Effector CD4-positive, alpha-beta T cell (primary cell): ENCODE measurements around the gene B3GALT5.

Source experiments
- DNase-seq: peaks from one replicate; pipeline ENCODE4 v3.0.0-alpha.2; 2020

B3GALT5 gene

DNA sequence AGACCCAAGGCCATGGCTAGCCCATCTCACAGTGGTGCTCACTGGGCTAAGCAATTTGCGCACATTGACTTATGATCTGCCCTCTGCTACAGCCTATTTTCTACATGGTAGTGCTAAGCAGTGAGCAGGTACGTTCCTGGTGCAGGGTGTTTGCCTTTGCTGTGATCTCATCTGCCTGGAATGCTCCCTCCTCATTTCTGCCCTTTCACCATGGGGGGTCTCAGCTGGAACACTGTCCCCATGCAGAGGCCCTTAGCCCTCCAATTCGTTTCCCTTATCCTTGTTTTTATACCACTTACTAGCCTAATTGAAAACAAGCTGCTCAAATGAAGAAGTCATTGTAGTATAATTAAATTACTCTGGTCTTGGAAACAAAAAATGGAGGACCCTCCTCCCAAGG, 2.0 kb upstream of the B3GALT5 start:
- no peak for DNase-seq

DNA sequence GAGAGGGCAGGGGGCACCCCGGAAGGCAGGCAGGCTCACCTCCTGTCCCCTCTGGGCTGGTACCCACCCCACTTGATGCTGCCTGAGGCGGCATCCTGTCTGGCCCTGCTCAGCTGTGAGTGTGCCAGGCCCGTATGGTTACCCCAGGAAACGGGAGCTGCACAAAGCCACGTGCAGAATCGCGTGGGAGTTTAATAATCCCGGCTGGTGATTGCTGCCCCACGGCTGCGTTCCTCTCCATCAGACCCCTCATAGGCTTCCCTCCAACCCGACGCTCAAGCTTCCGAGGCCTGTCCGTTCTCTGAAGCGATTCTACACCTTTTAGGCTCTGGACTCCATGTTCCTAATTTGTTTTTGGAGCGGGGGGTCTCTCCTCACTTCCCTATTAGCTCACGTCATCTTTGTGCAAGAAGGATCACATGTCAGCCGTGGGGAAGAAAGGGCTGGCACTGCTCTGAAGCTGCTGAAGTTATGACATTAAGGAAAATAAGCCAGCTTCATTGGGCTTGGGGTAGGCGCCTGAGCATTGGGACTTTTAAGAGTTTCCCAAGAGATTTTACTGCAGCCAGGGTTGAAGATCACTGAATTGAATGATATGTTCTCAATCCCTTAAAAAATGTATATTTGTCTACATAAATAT, 1.1 kb upstream of the B3GALT5 start:
- DNase-seq: no peak

DNA sequence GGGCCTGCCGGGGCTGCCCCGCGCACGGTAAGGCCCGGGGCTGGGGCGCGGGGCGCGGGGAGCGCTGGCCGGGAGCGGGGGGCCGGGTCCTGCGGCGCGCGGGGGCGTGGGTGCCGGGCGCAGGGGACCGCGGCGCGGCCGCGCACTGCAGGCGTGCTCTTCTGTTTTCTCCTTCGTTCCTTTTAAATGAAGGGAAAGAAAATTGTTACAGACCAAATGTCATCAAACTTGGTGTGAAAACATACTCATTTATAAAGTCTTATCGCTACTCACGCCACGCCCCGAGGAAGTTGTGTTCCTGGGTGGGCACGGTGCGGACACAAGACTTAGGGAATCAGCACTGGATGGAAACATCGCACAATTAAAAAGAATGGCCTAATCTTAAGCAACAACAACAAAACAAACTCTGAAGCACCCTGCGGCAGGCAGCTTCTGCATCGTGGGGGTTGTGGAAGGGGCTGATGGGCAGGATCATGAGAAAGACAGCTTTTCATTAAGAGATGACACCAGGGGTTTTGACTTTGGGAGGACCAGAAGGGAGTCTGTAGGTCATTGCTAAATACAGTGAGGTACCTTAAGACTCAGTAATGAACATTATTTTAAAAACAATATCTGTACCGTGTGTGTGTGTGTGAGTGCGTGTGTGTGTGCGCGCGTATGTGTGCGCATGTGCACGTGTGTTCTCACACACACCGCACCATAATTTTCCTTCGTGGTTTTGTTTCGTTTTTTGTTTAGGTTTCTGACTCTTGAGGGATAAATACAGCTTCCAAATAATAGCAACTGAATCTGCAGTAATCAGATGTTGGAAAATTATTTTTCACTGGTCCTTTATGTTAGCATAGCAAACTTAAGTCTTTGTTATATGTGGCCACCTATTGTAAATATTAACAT, 548 bp downstream of the B3GALT5 start:
- DNase-seq: no peak

DNA sequence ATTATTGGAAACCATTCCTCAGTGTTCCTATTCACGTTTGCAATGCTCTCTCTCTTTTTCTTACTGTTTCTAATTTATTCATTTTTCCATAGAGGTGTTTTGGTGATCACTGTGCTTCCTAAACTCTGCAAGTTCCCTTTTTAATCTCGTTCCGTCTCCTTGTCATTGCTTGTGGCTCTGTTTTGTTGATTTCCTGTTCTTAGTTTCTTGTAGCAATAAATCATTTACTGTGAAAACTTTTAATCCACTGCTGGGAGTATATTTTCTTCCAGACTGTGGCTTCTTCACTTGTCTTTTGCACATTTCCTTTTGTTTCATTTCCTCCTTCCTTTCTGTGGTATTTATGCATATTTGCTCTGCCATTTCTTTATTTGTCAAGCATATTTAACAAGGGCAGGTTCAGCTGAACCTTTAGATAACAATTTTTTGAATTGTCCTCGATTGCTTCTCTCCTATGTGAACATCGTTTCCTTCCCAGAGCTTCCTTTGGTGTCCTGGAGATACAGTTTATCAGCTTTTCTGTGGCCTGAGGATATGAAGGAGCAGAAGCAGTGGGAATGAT, 3.6 kb downstream of the B3GALT5 start:
- DNase-seq: no peak

DNA sequence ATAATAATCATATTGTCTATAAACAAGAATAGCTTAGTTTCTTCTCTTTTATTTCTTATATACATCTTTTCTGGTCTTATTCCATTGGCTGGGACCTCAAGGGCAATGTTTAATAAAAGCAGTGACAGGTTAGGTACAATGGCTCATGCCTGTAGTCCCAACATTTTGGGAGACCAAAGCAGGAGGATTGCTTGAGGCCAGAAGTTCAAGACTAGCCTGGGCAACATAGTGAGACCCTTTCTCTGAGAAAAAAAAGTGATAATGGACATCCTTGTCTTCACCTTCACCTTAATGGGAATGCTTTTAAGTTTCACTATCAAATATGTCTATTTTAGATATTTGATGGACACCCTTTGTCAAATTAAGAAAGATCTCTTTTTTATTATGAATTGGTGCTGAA, 8.1 kb downstream of the B3GALT5 start:
- no peak for DNase-seq

DNA sequence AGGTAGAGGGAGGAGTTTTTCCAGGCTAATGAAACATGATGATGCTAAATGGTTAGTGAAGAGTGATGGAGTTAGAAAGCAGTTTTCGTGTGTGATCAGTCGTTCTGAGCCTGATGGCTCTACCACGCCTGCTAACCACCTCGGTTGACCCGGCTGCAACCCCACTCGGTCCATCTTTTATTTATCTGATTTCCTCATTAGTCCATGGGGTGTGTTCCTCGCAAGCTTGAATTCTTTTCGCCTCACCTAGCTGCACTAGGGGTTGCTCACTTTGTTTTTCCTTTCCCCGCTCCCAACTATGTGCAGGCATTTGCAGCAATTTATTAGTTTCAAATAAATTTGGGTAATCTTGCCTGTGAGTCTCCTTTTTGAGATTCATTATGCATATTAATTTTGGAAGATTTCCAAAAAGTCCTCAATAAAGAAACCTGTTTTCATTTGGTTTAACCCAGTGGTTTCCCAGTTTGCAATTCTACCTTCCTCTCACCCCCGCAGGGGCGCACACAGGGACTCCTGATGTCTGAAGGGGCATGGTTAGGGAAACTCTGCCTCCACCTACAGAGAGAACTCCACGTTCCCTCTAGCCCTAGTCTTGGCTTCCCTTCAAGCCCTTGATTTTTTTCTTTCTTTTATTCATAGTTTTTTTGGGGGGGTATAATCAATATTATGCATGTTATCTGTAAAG, 12.6 kb downstream of the B3GALT5 start:
- no peak for DNase-seq

DNA sequence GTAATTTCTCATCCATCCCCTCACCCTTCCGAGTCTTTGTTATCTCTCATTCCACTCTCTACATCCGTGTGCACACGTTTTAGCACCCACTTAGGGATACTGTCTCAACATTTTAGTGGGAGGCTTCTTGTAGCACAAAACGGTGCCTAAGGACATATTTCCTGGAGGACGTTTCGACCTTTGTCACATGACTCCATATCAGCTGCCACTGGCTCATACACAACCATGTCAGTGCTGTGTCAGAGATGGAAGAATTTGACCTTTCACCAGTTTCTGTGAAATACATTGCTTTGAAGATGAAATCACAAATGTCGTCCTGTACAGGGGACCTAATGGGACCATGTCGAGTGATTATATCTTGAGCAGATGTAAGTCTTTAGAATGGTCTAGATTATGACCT, 15.6 kb downstream of the B3GALT5 start:
- no peak for DNase-seq

DNA sequence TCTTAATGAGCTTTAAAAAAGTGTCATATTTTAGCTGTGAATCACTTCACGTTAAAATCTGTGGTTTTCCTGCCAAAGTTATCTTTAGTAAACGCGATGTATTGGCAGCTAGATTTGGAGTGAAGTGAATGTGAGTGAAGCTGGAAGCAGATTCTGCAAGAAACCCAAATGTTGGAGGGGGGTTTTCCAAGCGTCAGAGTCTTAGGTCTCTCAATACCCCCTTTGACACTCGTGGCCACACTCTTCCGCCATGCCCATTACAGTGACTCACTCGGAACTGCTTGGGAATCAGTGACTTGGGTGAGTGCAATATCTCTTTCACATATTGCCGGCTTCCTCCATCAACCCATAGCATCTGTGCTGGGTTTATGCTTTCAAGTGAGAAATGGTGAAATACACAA, 17.5 kb downstream of the B3GALT5 start:
- DNase-seq: no peak

DNA sequence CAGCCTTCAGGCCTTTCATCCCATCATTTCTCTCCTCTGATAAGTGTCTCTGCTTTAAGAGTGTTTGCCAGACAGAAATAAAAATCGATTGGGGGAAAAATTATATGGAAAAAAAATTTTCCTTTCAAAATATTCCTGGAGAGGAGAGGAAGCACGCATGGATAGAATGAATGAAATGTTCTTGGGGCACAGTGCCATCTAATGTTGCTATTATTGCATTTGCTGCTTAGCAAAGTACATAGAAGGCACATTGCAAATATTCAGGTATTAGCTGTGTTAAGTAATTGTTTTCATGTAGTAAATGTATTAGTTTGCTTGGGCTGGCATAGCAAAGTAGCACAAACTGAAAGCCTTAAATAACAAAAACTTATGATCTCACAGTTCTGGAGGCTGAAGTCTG, 18.1 kb downstream of the B3GALT5 start:
- DNase-seq: no peak

DNA sequence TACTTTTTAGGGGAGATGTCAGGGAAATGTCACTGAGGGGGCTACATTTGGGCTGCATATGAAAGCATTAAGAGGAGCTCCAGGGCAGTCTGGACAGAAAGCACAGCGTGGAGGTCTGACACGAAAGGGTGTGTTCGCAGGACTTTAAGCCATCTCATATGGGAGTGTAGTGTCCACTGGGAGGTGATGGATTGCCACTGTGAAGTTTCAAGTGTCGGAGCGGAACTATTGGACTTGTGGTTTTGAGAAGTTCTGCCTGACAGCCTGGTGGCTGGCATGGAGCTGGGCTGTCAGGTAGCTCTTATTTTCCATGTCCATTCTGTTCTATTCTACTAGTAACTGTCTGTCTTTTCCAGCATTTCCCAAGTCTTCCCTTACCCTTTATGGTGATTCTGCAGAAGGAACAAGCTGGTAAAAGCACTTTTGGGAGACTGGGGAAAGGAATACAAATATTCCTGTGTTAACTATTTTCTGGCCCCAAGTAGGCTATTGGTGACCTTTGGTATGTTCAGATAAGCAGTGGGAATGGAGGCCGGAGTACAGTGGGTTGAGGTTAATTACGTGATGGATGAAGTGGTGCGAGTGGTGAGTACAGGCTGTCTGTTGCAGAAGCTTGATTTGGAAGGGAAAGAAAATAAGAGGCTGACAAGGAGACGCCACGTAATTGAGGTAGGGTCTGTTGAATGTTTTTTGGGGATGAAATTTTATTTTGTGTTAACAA, 19.3 kb downstream of the B3GALT5 start:
- DNase-seq: no peak

DNA sequence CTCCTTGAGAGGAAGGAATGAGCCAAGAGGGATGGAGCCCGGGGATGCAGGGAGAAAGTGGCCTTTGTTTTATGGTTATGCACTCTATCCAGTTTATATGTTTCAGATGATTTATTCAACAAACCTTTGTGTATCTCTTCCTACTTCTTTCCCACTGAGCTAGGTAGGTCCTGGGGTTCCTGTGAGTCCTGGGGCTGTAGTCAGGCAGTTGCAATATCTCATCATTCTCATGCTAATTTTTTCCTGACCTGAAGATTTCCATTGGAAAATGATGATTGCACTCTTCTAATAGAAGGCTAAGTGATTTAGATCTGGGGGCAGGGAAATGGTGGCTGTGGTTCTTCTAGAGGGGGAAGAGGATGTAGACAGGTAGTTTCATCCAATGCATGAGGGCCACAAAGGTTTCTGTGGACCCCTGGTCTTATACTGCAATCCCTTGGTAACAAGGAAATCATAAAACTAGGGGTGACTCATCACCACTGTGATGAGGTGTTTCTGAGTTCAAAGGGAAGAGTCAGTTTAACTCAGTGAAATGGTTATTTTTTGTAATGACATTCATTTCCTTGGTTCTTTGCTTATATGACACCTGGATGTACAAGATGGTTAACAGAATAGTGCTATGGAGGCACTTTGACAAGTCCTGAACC, 20.2 kb downstream of the B3GALT5 start:
- DNase-seq: no peak

DNA sequence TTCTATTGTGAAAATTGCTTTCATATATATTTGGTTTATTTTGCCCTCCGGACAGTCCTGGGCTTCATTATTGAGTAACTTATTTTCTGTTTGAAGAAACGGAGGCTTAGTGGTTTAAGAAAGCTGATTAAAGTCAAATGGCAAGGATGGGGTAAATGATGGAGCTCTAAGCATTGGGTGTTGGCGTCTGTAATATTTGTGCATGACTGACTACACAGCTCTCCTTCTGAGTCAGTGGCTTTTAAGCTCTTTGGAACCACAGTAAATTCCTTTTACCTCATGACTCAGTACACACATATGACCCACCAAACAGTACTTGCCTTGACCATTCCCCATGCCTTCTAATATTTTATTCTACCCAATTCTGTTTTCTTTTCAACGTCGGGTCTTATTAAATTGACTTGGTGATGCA, 21.0 kb downstream of the B3GALT5 start:
- no peak for DNase-seq

DNA sequence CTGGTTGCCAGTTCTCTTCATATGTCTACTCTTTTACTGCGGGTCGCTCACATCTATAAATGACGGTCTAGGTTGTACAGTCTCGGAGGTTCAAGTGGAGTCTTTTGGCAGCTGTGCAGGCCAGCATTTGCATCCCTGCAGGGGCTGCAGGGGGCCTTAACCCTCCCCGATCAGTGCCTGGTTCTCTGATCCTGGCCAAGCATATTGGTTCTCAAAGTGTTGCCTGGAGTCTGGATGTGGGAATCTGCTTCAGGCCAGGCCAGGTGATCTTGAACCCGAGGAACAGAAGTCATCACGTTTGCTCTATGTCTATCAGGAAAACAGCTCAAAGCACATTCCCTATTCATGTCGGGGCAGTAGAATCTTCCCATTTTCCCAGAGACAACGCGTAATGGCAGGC, 21.8 kb downstream of the B3GALT5 start:
- DNase-seq: no peak

DNA sequence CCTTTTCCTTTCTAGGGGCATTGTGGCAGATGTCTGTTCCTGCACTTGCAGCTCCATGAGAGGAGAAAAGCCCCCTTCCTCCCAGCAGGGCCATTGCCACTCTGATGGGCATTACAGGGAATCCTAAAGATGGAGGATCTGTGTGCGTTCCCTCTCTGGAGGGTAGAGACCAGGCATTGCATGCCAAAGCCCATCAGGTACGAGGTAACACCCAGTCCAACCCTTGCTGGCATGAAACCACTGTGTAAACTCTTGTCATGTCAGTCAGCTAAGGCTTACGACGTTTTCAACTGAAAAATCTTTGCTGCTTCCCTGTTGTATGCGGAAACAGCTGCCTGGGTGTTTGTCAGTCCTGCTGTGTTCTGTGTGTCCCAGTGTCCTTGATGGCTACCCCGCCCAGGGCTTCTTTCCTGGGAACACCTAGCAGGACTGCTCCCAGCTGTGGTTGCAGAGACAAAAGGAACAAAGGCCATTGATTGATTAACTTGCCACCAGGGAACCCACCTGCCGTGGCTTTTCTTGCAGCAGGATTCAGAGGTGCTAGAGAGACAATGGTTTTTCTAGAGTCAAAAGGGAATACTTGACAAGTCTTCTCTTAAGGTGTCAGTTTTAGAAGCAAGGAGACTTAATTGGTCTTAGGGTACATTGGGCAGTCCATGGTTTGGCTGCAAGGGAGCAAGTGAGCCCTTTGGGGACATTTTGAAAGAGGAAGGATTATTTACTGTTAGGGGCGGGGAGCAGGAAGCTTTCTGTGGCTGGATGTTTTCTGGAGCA, 24.6 kb downstream of the B3GALT5 start:
- DNase-seq: no peak

DNA sequence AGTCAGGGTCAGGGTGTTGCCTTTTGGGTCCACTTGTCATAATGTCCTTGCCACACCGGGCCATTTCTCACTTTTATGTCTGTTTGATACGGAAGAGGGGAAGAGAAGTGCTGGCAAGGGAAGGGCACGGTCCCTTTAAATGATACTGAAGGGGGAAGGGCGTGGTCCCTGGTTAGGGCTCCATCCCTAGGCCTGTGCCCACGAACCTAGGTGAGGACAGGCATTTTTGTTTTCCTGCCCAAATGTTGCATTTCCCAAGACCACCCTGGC, 25.2 kb downstream of the B3GALT5 start:
- DNase-seq: no peak

DNA sequence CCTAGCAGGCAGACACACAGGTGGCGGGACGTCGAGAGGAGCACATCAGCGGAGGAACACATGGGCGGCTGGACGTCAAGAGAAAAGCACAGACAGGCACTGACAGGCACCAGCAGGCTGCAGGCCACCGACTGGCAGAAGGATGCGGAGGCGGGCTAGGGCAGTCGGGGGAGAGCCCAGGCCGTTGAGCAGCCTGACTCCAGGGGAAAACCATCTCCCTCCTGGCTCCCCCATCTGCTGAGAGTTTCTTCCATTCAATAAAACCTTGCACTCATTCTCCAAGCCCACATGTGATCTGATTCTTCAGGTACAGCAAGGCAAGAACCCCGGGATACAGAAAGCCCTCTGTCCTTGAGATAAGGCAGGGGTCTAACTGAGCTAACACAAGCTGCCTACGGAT, 25.5 kb downstream of the B3GALT5 start:
- no peak for DNase-seq

DNA sequence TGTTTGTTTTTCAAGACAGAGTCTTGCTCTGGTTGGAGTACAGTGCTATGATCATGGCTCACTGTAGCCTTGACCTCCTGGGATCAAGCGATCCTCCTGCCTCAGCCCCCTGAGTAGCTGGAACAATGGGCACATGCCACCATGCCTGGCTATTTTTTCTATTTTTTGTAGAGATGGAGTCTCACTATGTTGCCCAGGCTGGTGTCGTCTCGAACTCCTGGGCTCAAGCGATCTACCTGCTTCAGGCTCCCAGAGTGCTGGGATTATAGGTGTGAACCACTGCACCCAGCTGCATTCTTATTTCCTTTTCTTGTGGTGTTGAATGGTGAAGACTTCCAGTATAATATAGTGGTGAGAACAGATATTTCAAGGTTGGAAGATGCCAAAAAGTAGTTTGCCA, 28.0 kb downstream of the B3GALT5 start:
- no peak for DNase-seq

DNA sequence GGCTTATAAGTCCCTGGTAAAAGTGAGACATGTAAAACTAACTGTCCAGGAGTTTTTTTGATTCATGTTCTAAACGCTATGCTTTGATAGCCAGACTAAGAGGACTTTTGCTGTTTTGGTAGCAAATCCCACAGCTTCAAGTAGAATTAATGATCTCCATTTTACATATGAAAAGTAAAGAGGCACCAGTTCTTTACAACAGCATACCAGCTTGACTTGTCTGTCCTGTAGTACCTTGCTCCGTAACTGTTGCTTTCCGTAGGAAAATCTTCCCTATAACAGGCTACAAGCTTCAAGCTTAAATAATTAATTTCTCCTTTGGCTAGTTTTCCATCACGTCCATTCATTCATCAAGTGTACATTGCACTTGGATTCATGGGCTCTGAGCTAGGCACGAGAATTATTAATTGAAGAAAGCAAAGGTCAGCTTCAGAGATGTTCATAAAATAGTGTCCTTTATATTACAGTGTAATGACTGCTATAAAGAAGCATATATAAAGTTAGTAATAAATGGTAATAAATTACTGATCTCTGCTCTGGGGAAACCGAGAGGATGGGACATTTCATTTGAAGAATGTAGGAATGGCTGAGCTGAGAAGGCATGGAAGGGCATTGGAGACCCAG, 29.2 kb downstream of the B3GALT5 start:
- DNase-seq: no peak

DNA sequence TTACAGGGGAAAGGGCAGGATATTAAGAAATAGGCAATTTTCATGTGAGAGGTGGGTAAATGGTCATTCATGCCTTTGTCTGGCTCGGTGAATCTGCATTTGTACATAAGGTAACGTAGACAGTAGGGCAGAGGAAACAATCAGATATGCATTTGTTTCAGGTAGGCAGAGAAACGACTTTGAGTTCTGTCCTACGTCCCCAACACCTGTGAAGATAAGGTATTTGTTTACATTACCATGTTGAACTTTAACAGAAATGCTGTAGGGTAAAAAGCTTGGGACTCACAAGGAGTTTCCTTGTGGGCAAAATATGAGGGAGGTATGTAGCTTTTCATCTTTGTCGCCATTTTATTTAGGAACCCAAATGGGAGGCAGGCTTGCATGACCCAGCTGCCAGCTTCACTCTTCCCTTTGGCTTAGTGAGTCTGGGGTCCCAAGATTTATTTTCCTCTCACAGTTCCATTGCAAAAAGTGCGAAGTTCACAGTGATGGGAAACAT, 31.4 kb downstream of the B3GALT5 start:
- no peak for DNase-seq

DNA sequence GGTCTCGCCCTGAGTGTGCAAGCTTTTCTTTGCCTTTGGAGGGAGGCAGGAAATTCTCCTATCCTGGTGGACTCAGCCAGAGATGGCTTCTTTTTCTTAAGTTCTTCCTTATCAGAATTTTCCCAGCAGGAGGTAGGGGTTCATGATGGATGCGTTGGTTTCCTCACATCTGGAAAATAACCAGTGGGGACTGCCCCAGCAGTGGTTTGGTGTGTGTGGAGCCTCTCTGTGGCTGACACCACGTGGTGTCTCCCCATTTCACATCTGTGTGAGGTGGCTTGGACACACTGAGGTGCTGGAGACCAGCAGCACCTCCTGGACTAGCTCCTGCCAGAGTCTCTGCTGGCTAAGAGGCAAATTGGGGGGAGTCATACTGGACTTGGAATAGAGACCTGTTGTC, 32.6 kb downstream of the B3GALT5 start:
- DNase-seq: no peak

DNA sequence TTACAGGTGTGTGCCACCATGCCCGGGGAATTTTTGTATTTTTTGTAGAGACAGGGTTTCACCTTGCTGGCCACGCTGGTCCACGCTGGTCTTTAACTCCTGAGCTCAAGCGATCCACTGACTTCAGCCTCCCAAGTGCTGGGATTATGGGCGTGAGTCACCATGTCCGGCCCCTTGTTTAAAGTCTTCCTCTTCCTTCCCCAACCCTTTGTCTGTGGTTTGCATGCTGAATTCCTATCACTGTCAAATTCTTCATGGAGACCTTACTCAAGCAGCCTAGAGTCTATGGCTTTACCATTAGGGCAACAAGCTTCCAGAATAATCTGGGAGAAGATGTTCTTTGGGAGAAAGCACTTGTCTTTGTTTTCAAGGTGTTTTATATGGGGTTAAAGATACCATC, 34.7 kb downstream of the B3GALT5 start:
- no peak for DNase-seq
